ENCODE results near the gene AGPAT4.

AGPAT4 gene

GRCh38 chr6:161265554-161265953 is 8.3 kb downstream of the AGPAT4 start:
- H3K4me3 ChIP-seq (ENCODE audit: low read depth, low read length): no peak overlapping the region
- TF ChIP-seq CTCF (IDR thresholded peaks at IDR 0.05; ENCODE audit: low read depth, low read length) (no peak), POLR2A (IDR thresholded peaks at IDR 0.05; ENCODE audit: extremely low read depth, insufficient read length) (no peak), MYC (IDR thresholded peaks at IDR 0.05; ENCODE audit: low read depth, low read length) (no peak)
- TF ChIP-seq, protein P1, sequence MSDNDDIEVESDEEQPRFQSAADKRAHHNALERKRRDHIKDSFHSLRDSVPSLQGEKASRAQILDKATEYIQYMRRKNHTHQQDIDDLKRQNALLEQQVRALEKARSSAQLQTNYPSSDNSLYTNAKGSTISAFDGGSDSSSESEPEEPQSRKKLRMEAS (IDR thresholded peaks at IDR 0.05; ENCODE audit: low read depth, low read length): no peak
- no peak for DNase-seq (ENCODE audit: low read depth)

DNA sequence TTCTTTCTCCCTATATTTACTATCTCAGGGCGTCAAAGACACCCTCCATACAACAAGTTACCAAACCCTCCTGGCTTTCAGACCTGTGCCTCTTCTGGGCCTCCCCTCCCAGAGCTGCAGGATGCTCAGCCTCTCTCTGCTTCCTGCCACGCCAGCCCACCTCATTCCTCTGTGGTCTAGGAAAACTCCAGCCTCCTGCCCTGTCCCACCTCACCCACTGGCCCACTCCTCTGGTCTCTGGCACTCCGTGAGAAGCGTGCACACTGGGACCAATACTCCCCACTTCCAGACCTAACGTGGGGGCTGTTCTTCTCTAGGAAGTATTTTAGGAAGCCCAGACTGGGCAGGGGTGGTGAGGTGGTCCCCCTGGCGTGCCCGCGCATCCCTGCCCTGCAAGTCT is 9.7 kb downstream of the AGPAT4 start:
- DNase-seq (ENCODE audit: low read depth): no peak
- H3K4me3 ChIP-seq (ENCODE audit: low read depth, low read length): no peak overlapping the region
- TF ChIP-seq POLR2A (IDR thresholded peaks at IDR 0.05; ENCODE audit: extremely low read depth, insufficient read length): no peak
- TF ChIP-seq CTCF (IDR thresholded peaks at IDR 0.05; ENCODE audit: low read depth, low read length): no peak
- no peak for TF ChIP-seq MYC (IDR thresholded peaks at IDR 0.05; ENCODE audit: low read depth, low read length)
- TF ChIP-seq, protein P1 (IDR thresholded peaks at IDR 0.05; ENCODE audit: low read depth, low read length): no peak

DNA sequence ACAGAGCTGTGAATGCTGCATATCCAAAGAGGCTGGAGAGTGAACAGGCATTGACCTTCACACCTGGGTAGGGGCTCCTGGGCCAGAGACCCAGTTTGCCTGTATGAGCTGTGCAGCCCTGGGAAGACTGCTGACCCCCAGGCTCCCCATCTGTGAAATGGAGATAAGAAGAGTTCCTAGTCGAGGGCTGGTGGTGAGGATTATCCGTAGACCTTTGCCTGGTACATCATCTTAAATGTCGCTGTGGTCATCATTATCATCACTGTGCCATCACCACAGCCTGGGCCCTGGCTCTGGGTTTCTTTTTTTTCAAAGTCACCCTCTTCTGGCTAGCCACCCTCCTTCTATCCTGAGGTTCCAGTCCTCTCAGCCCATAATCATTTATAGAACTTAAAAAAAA is 12.0 kb downstream of the AGPAT4 start:
- no peak for DNase-seq (ENCODE audit: low read depth)
- TF ChIP-seq, protein P1 (IDR thresholded peaks at IDR 0.05; ENCODE audit: low read depth, low read length): no peak
- TF ChIP-seq POLR2A (IDR thresholded peaks at IDR 0.05; ENCODE audit: extremely low read depth, insufficient read length) (no peak), CTCF (IDR thresholded peaks at IDR 0.05; ENCODE audit: low read depth, low read length) (no peak), MYC (IDR thresholded peaks at IDR 0.05; ENCODE audit: low read depth, low read length) (no peak)
- no peak overlapping the region for H3K4me3 ChIP-seq (ENCODE audit: low read depth, low read length)

DNA sequence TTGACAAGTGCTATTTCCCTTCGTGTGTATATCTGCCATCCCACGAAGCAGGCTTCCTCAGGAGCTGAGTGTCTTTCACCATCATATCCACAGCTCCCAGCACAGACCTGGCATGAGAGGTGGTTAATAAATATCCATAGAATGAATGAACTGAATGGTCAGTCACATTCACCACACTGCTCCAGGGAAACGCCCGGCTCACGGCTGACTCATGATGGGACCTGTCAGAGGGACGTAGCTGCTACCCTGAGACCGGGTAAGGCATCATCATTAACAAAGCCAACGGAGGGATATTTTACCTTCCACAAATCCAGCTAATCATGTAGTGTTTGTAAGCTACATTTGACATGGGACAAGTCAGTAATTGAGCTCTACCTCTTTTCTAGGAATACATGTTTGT is 12.5 kb downstream of the AGPAT4 start:
- H3K4me3 ChIP-seq (ENCODE audit: low read depth, low read length): no peak overlapping the region
- no peak for DNase-seq (ENCODE audit: low read depth)
- no peak for TF ChIP-seq CTCF (IDR thresholded peaks at IDR 0.05; ENCODE audit: low read depth, low read length)
- no peak for TF ChIP-seq MYC (IDR thresholded peaks at IDR 0.05; ENCODE audit: low read depth, low read length)
- no peak for TF ChIP-seq POLR2A (IDR thresholded peaks at IDR 0.05; ENCODE audit: extremely low read depth, insufficient read length)
- TF ChIP-seq, protein P1 (IDR thresholded peaks at IDR 0.05; ENCODE audit: low read depth, low read length): no peak

DNA sequence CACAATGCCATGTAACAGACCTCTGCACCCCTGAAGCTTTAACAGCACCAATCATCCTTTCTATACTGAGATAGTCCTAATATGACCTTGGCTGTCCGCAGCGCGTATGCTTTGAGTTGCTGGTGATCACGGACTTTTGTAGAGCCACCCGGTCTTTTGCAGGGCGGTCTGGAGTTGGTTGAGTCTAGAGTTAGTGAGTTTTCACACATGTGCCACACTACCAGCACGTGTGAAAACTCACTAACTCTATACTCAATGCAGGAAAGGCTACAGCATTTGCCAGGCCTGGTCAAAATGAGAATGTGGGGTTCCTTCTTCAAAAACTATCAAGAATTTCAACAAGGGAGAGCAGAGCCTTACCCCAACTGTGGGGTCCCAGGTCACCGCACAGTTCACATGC is 14.6 kb downstream of the AGPAT4 start:
- no peak for DNase-seq (ENCODE audit: low read depth)

More for the DNA sequence above, 14.6 kb downstream of the AGPAT4 start:
- no peak overlapping the region for H3K4me3 ChIP-seq (ENCODE audit: low read depth, low read length)
- TF ChIP-seq CTCF (IDR thresholded peaks at IDR 0.05; ENCODE audit: low read depth, low read length) (no peak), POLR2A (IDR thresholded peaks at IDR 0.05; ENCODE audit: extremely low read depth, insufficient read length) (no peak), MYC (IDR thresholded peaks at IDR 0.05; ENCODE audit: low read depth, low read length) (no peak)
- TF ChIP-seq, protein P1 (IDR thresholded peaks at IDR 0.05; ENCODE audit: low read depth, low read length): no peak

All from NB4 (cell line).